GM23338 (cell line): Measurements from ENCODE around the gene C16orf82. TPM values are rescaled to one million over a fixed set of nuclear protein-coding genes. Genes with fewer than 3 reads are reported as not detected.
A peak's percentile ranks its signal among the peaks of the same experiment; 100 is the strongest.

Experiments used
- ATAC-seq: fragments of 200-7000 bp; cut with Tn5 transposase; 3 replicates; pipeline ENCODE4 v1.9.1; 2020
- DNase-seq: peaks from one replicate; pipeline ENCODE4 v3.0.0-alpha.2; 2015; ENCODE audit warnings: low spot score
- H2AFZ ChIP-seq: fragments of 200-600 bp; sonication (generic); 2 replicates; pipeline ENCODE4 v1.8.0; 2016; ENCODE audit warnings: antibody characterized with exemption, mild to moderate bottlenecking, moderate library complexity
- H3F3A ChIP-seq: fragments of 200-600 bp; sonication (generic); replicated peaks from 2 replicates; pipeline ENCODE4 v1.8.0; 2017; ENCODE audit warnings: antibody characterized with exemption, mixed run types, low read depth
- H3K27ac ChIP-seq: fragments of 200-600 bp; sonication (generic); 2 replicates; pipeline ENCODE4 v1.6.1; 2016; ENCODE audit warnings: low read depth
- H3K27me3 ChIP-seq: fragments of 200-600 bp; sonication (generic); 2 replicates; pipeline ENCODE4 v1.8.0; 2016; ENCODE audit warnings: mild to moderate bottlenecking, mixed run types, moderate library complexity; ENCODE audit not compliant: insufficient read depth
- H3K36me3 ChIP-seq: fragments of 200-600 bp; sonication (generic); 2 replicates; pipeline ENCODE4 v1.8.0; 2016; ENCODE audit warnings: mild to moderate bottlenecking; ENCODE audit not compliant: insufficient read depth
- H3K4me1 ChIP-seq: fragments of 200-600 bp; sonication (generic); 2 replicates; pipeline ENCODE4 v1.8.0; 2016; ENCODE audit warnings: mild to moderate bottlenecking, moderate library complexity; ENCODE audit not compliant: insufficient read depth
- H3K4me2 ChIP-seq: fragments of 200-600 bp; sonication (generic); 2 replicates; pipeline ENCODE4 v1.7.1; 2017; ENCODE audit warnings: mixed run types
- H3K4me3 ChIP-seq: fragments of 200-600 bp; sonication (generic); 2 replicates; pipeline ENCODE4 v1.6.1; 2016; ENCODE audit warnings: mixed run types
- H3K79me2 ChIP-seq: fragments of 200-600 bp; sonication (generic); replicated peaks from 2 replicates; pipeline ENCODE4 v1.8.0; 2017; ENCODE audit warnings: mild to moderate bottlenecking; ENCODE audit not compliant: insufficient read depth
- H3K9me2 ChIP-seq: fragments of 200-600 bp; sonication (generic); 2 replicates; pipeline ENCODE4 v1.8.0; 2017; ENCODE audit not compliant: insufficient read depth
- H4K20me1 ChIP-seq: fragments of 200-600 bp; sonication (generic); replicated peaks from 2 replicates; pipeline ENCODE4 v1.8.0; 2017; ENCODE audit warnings: mild to moderate bottlenecking; ENCODE audit not compliant: insufficient read depth
- H3K27ac Mint-ChIP-seq: 2 replicates; pipeline ENCODE4 v1.8.0; 2020; ENCODE audit warnings: inconsistent platforms, mild to moderate bottlenecking, moderate library complexity, mixed read lengths
- H3K27me3 Mint-ChIP-seq: 3 replicates; pipeline ENCODE4 v1.8.0; 2022; ENCODE audit warnings: low read depth, mild to moderate bottlenecking, moderate library complexity, mixed read lengths, inconsistent platforms; ENCODE audit not compliant: insufficient read depth, poor library complexity
- H3K36me3 Mint-ChIP-seq: 3 replicates; pipeline ENCODE4 v1.8.0; 2021; ENCODE audit warnings: low read depth, mild to moderate bottlenecking, inconsistent platforms, moderate library complexity, mixed read lengths
- H3K4me1 Mint-ChIP-seq: 3 replicates; pipeline ENCODE4 v1.8.0; 2020; ENCODE audit warnings: mild to moderate bottlenecking, inconsistent platforms, mixed read lengths
- H3K4me3 Mint-ChIP-seq: 3 replicates; pipeline ENCODE4 v1.8.0; 2021; ENCODE audit warnings: moderate library complexity, mild to moderate bottlenecking, inconsistent platforms, mixed read lengths
- H3K9me3 Mint-ChIP-seq: 3 replicates; pipeline ENCODE4 v1.8.0; 2020; ENCODE audit warnings: moderate library complexity, mild to moderate bottlenecking, inconsistent platforms, mixed read lengths
- CREB1 ChIP-seq: fragments of 250-450 bp; sonication (Bioruptor Pico); IDR thresholded peaks from 2 replicates; pipeline ENCODE4 v1.5.0; 2020; ENCODE audit warnings: low read depth, mild to moderate bottlenecking, moderate library complexity
- CTCF ChIP-seq, 2 experiments: fragments of 200-600 bp in 1 of 2; sonication (generic) in 1 of 2; conservative IDR thresholded peaks; 2 replicates each; pipeline versions ENCODE4 v1.5.1 to v1.6.1; 2016 to 2017; ENCODE audit warnings: antibody characterized with exemption in 2 of 2, low read depth in 2 of 2, mild to moderate bottlenecking in 2 of 2, moderate library complexity in 1 of 2
- EZH2 ChIP-seq: fragments of 200-600 bp; sonication (generic); IDR thresholded peaks from one replicate; pipeline ENCODE4 v1.8.0; 2017; ENCODE audit warnings: antibody characterized with exemption, mild to moderate bottlenecking, low read depth; ENCODE audit not compliant: unreplicated experiment
- NANOG ChIP-seq: IDR thresholded peaks from 2 replicates; pipeline ENCODE4 v1.6.1; 2016; ENCODE audit warnings: antibody characterized with exemption, borderline replicate concordance
- POLR2AphosphoS5 ChIP-seq: IDR thresholded peaks from 2 replicates; pipeline ENCODE4 v1.6.1; 2016; ENCODE audit warnings: antibody characterized with exemption, low read depth
- STAT1 ChIP-seq: IDR thresholded peaks from one replicate; pipeline ENCODE4 v1.6.1; 2016; ENCODE audit warnings: antibody characterized with exemption; ENCODE audit not compliant: unreplicated experiment
- ZNF114 ChIP-seq: fragments of 250-450 bp; sonication (Bioruptor Pico); IDR thresholded peaks from 2 replicates; pipeline ENCODE4 v1.5.0; 2020; ENCODE audit warnings: mild to moderate bottlenecking, moderate library complexity
- ZNF331 ChIP-seq: fragments of 250-450 bp; sonication (Bioruptor Pico); IDR thresholded peaks from 2 replicates; pipeline ENCODE4 v1.5.0; 2020; ENCODE audit warnings: low read depth, mild to moderate bottlenecking, moderate library complexity
- polyA plus RNA-seq: library from polyadenylated mRNA; unstranded; fragments of >200 nt; fragmentation: Nextera tagmentation; extraction: Ambion mirVana; gene quantifications from 2 replicates; pipeline ENCODE4 v1.2.1, GENCODE V29; 2016
- total RNA-seq: library from RNA; depleted of rRNA; stranded (reverse); fragments of >200 nt; shearing (Covaris generic); gene quantifications from 2 replicates; pipeline ENCODE4 v1.2.3, GENCODE V29; 2014
- TF ChIP-seq, protein P1 (sequence below): IDR thresholded peaks from 2 replicates; pipeline ENCODE4 v1.6.1; 2016; ENCODE audit warnings: antibody characterized with exemption
- TF ChIP-seq, protein P2 (sequence below): fragments of 250-450 bp; sonication (Bioruptor Pico); IDR thresholded peaks from 2 replicates; pipeline ENCODE4 v1.5.0; 2020; ENCODE audit warnings: mild to moderate bottlenecking, moderate library complexity

Gene C16orf82
- total and polyA plus RNA-seq, 2 experiments from 2014 or later: not detected

DNA sequence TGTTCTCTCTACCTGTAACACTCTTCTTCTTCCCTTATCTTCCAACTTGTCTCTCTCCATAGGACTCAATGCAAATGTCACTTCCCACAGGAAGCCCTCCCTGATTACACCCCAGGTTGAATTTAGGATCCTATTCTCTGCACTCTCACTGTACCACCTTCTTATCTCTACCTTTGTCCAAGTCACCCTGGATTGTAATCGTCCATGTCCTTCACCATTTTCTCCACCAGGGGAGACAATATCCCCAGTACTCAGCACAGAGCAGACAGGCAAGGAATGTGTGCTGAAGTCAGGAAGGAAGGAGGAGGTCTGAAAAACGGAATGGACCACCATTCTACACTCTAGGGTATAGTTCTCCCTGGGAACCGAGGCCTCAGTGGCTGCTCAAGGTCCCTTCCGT lies 14.2 kb downstream of the C16orf82 start:
- no peak overlapping the region for H3K4me2 ChIP-seq
- Mint-ChIP-seq H3K9me3 (peaks cover 91% of the 10 kb centered on the region), H3K4me1 (peaks cover 12% of the 10 kb centered on the region), H3K4me3 (no peak overlapping the region), H3K27ac (no peak overlapping the region), H3K36me3 (peaks cover 12% of the 10 kb centered on the region; the same call in 2 of the 3 replicates), H3K27me3 (peaks cover 11% of the 10 kb centered on the region)
- H2AFZ ChIP-seq: peak overlapping the region; percentile 86
- peak; percentile 85 for ATAC-seq
- no peaks in the 10 kb centered on the region for H3K27me3 ChIP-seq
- no peaks in the 10 kb centered on the region for H3K79me2 ChIP-seq
- H3K4me1 ChIP-seq: peaks cover 15% of the 10 kb centered on the region
- DNase-seq: peak; percentile 71
- TF ChIP-seq STAT1 (no peak), CTCF (conservative IDR thresholded peaks at IDR 0.05; ENCODE audit: low read depth in 2 of 2) (peak; percentile 64 to 67)
- H3F3A ChIP-seq: no peaks in the 10 kb centered on the region
- H3K36me3 ChIP-seq: no peaks in the 10 kb centered on the region
- H3K9me2 ChIP-seq: no peaks in the 10 kb centered on the region
- no peaks in the 10 kb centered on the region for H4K20me1 ChIP-seq
- no peak overlapping the region for H3K27ac ChIP-seq
- H3K4me3 ChIP-seq: no peak overlapping the region

- Histone ChIP-seq H3K27me3 (no peaks in the 10 kb centered on the region), H3K79me2 (no peaks in the 10 kb centered on the region), H3K36me3 (no peaks in the 10 kb centered on the region), H3K4me1 (peaks cover 15% of the 10 kb centered on the region), H3K4me2 (no peak overlapping the region; the same call in 1 of the 2 replicates), H3K9me2 (no peaks in the 10 kb centered on the region), H3F3A (no peaks in the 10 kb centered on the region), H3K27ac (no peak overlapping the region), H3K4me3 (no peak overlapping the region), H4K20me1 (no peaks in the 10 kb centered on the region), H2AFZ (peak overlapping the region; percentile 94)
- Mint-ChIP-seq H3K27me3 (peaks cover 5% of the 10 kb centered on the region), H3K36me3 (peaks cover 7% of the 10 kb centered on the region; the same call in 2 of the 3 replicates), H3K4me3 (no peak overlapping the region), H3K9me3 (peaks cover 80% of the 10 kb centered on the region), H3K27ac (no peak overlapping the region), H3K4me1 (peaks cover 12% of the 10 kb centered on the region)
- ATAC-seq: peak; percentile 89
- peak; percentile 64 for DNase-seq
- TF ChIP-seq, protein P1, sequence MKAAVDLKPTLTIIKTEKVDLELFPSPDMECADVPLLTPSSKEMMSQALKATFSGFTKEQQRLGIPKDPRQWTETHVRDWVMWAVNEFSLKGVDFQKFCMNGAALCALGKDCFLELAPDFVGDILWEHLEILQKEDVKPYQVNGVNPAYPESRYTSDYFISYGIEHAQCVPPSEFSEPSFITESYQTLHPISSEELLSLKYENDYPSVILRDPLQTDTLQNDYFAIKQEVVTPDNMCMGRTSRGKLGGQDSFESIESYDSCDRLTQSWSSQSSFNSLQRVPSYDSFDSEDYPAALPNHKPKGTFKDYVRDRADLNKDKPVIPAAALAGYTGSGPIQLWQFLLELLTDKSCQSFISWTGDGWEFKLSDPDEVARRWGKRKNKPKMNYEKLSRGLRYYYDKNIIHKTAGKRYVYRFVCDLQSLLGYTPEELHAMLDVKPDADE: no peak
- no peak for TF ChIP-seq CTCF (conservative IDR thresholded peaks at IDR 0.05; ENCODE audit: low read depth in 2 of 2)
- TF ChIP-seq NANOG: no peak
- no peak for TF ChIP-seq ZNF331 (CRISPR knock-in tag)
- no peak for TF ChIP-seq ZNF114 (CRISPR knock-in tag)
- no peak for TF ChIP-seq POLR2AphosphoS5
- no peak for TF ChIP-seq STAT1
- no peak for TF ChIP-seq EZH2
- TF ChIP-seq, protein P2, sequence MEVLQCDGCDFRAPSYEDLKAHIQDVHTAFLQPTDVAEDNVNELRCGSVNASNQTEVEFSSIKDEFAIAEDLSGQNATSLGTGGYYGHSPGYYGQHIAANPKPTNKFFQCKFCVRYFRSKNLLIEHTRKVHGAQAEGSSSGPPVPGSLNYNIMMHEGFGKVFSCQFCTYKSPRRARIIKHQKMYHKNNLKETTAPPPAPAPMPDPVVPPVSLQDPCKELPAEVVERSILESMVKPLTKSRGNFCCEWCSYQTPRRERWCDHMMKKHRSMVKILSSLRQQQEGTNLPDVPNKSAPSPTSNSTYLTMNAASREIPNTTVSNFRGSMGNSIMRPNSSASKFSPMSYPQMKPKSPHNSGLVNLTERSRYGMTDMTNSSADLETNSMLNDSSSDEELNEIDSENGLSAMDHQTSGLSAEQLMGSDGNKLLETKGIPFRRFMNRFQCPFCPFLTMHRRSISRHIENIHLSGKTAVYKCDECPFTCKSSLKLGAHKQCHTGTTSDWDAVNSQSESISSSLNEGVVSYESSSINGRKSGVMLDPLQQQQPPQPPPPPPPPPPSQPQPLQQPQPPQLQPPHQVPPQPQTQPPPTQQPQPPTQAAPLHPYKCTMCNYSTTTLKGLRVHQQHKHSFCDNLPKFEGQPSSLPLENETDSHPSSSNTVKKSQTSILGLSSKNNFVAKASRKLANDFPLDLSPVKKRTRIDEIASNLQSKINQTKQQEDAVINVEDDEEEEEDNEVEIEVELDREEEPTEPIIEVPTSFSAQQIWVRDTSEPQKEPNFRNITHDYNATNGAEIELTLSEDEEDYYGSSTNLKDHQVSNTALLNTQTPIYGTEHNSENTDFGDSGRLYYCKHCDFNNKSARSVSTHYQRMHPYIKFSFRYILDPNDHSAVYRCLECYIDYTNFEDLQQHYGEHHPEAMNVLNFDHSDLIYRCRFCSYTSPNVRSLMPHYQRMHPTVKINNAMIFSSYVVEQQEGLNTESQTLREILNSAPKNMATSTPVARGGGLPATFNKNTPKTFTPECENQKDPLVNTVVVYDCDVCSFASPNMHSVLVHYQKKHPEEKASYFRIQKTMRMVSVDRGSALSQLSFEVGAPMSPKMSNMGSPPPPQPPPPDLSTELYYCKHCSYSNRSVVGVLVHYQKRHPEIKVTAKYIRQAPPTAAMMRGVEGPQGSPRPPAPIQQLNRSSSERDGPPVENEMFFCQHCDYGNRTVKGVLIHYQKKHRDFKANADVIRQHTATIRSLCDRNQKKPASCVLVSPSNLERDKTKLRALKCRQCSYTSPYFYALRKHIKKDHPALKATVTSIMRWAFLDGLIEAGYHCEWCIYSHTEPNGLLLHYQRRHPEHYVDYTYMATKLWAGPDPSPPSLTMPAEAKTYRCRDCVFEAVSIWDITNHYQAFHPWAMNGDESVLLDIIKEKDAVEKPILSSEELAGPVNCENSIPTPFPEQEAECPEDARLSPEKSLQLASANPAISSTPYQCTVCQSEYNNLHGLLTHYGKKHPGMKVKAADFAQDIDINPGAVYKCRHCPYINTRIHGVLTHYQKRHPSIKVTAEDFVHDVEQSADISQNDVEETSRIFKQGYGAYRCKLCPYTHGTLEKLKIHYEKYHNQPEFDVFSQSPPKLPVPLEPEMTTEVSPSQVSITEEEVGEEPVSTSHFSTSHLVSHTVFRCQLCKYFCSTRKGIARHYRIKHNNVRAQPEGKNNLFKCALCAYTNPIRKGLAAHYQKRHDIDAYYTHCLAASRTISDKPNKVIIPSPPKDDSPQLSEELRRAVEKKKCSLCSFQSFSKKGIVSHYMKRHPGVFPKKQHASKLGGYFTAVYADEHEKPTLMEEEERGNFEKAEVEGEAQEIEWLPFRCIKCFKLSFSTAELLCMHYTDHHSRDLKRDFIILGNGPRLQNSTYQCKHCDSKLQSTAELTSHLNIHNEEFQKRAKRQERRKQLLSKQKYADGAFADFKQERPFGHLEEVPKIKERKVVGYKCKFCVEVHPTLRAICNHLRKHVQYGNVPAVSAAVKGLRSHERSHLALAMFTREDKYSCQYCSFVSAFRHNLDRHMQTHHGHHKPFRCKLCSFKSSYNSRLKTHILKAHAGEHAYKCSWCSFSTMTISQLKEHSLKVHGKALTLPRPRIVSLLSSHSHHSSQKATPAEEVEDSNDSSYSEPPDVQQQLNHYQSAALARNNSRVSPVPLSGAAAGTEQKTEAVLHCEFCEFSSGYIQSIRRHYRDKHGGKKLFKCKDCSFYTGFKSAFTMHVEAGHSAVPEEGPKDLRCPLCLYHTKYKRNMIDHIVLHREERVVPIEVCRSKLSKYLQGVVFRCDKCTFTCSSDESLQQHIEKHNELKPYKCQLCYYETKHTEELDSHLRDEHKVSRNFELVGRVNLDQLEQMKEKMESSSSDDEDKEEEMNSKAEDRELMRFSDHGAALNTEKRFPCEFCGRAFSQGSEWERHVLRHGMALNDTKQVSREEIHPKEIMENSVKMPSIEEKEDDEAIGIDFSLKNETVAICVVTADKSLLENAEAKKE (CRISPR knock-in tag): no peak
- TF ChIP-seq CREB1 (CRISPR knock-in tag): no peak
Measured at GRCh38 chr16:27083861-27084261, 17.1 kb downstream of the C16orf82 start.
